HEK293T (cell line): ENCODE data around the gene FSHB.

Source experiments
- ARNT ChIP-seq: fragments of 450-650 bp; IDR thresholded peaks from 2 replicates; pipeline ENCODE4 v1.6.1; 2017; ENCODE audit warnings: mild to moderate bottlenecking
- PKNOX1 ChIP-seq: fragments of 450-650 bp; IDR thresholded peaks from 2 replicates; pipeline ENCODE4 v1.6.1; 2016
- SP1 ChIP-seq: fragments of 450-650 bp; IDR thresholded peaks from 2 replicates; pipeline ENCODE4 v1.6.1; 2017

- no peak for TF ChIP-seq ARNT
- no peak for TF ChIP-seq PKNOX1
- TF ChIP-seq SP1, result no peak
Observed at GRCh38 chr11:30279796-30280195, 49.0 kb downstream of the FSHB start.
